GM18873 (cell line): Measurements from ENCODE around the gene AMOTL2.

Source experiments
- ATAC-seq: cut with Tn5 transposase; IDR thresholded peaks from one replicate; pipeline ENCODE4 v1.9.1; 2021; ENCODE audit warnings: mild to moderate bottlenecking, moderate library complexity, moderate number of reproducible peaks; ENCODE audit not compliant: unreplicated experiment, low FRiP score

AMOTL2 gene

DNA sequence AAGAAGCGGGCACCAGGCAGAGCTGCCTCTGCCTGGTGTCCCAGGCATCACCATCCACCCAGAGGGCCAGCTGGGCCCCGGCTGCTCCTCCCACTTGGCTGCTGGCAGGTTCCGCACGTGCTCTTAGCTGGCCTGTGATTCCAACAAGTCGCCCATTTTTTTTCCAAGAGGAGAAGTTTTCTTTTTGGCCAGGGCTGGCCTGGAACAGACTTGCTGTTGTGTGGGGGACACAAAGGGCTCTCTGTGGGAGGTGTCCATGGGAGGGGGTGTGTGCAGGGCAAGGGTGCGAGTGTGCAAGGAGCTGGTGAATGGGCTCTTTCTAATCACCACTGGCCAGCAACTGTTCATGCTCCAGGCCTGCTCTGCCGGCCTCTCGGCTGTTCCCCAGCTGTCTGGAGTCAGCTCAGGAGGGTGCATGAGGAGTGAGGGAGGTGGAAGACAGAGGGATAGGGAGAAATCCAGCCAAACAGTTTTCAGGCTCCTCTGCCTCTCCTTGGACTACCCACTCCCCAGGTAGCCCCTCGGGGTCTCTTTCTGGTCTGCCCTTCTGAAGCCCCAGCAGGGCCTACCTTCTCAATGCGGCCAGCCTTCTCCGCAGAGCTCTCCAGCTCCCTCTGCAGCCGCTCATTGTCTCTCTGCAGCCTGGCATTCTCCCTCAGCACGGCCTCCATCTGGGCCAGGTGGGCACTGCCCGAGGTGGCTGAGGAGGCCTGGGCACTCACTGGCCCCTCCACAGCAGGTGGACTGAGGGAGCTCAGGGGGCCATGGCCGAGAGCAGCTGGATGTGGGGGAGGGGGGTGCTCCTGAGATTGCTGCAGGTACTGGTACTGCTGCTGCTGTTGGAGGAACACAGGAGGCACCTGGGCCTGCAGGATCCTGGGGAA, 7.1 kb downstream of the AMOTL2 start:
- no peak for ATAC-seq

GRCh38 chr3:134366221-134366927, 7.9 kb downstream of the AMOTL2 start:
- ATAC-seq, result no peak

DNA sequence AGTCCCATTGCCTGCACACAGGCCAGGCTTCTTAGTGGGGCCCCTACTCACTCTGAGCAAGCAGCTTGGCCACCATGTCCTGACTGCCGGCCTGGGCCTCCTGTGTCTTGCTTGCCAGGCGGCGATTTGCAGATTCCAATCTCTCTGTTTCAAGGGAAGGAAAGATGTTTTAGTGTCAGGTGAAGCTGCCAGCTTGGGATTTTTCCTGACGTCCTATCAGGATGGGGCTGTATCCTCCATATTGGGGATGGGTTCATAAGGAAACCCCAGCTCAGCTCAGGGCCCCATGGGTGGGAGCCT, 8.5 kb downstream of the AMOTL2 start:
- no peak for ATAC-seq

GRCh38 chr3:134364936-134365765, 9.1 kb downstream of the AMOTL2 start:
- no peak for ATAC-seq

DNA sequence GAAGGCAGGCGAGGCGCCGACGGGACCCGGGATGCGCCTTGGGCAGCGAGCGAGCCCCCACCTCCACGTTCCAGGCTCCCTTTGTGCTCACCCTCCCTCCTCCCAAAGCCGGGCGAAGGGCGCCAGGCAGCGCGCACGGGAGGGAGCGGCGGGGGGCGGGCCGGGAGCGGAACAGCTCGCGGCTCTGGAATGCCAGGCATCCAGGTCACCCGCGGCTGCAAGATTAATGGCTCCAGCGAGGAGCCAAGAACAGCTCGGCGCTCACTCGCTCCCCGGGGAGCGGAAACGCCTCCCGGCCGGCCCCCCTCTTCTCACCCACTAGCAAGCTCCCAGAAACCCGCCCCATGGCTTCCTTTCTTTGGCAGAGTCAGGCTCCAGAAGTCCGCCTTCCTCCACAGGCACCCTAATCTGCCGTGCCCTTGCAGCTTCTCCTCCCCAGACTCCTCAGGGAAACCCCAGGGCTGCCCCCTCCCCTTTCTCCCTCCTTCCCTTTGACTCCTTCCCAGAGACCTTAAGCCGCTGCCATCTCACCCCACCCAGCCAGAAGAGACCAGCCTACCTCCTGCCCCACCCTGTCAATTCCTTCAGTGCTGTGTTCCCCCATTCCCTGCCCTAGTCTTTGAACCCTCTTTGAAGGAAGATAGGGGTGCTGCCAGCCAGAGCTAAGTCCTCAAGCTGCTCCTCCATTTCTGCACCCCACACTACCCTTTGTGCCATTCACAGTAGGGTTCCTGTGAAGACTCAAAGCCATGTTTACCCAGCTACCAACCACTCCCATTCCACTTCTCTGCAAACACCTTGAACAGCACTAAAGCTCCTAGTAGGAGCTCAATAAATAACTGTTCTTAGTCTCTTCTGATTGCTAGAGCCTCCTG, 9.9 kb downstream of the AMOTL2 start:
- ATAC-seq, result no peak

- no peak for ATAC-seq
These were observed 10.9 kb downstream of the AMOTL2 start for GRCh38 chr3:134363381-134363755.

DNA sequence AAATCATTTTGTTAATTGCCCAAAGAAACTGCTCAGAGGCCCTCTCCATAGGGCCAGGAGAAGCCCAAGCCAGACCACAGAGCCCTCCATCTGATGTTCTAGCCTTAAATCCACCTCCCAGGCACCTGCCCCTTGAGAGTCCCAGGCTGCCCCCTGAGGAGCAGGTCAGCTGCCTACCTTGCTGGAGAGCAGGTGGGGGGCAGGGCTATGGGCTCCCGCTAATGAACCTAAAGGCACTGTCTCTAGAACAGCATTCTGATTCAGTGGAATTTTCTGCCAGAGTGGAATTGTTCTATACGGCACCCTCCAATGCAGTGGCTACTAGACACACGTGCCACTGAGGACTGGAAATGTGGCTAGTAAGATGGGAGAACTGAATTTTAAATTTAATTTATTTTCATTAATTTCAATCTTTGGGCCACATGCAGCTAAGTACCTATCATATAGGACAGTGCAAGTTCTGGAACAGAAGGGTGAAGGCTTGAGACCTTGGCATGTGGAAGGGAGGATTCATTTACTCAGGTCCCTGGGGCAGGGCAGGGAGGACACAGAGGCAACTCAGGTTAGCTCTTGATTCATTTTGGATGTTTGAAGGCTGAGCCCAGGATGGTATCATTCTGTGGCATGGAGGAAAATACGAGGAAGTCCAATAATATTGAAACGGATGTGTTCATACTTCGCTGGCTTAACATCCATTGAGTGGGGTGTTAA, 11.4 kb downstream of the AMOTL2 start:
- ATAC-seq, result no peak

DNA sequence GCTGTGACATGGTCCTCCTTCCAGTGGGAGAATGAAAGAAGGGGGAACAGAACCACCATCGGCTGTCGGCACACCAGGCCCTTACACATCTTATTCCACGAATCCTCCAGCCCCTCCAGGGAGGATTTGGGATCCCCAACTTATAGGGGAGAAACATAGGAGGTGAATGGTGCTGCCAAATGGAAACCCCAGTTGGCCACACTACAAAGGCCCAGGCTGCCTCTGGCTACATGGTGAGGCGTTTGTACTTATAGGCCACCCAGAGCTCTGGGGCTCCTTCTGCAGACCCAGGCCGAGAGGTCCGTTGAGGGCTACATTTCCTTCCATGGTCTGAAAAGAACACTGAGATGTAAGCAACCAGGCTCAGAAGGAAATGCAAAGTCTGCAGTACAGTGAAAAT, 12.0 kb downstream of the AMOTL2 start:
- no peak for ATAC-seq

- ATAC-seq, result no peak
These were observed 12.9 kb downstream of the AMOTL2 start for GRCh38 chr3:134361162-134361835.

DNA sequence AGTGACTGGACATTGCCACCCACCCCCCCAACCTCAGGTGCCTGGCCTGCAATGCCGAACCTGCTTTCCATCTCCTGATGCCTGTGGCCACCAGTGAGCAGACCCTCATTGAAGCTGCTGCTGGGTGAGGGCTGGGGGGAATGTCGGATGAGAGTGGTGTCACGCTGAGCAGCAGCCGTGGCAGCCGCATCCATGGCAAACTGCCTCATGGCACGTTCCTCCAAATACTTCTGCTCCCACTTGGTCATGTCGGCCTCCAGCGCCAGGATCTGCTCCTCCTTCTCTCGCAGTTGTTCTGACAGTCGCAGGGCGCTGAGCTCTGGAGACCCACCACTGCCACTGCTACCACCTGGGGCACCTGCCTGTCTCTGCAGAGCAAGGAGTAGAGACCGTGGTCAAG, 14.2 kb downstream of the AMOTL2 start:
- no peak for ATAC-seq

GRCh38 chr3:134359121-134360010, 14.9 kb downstream of the AMOTL2 start:
- no peak for ATAC-seq

DNA sequence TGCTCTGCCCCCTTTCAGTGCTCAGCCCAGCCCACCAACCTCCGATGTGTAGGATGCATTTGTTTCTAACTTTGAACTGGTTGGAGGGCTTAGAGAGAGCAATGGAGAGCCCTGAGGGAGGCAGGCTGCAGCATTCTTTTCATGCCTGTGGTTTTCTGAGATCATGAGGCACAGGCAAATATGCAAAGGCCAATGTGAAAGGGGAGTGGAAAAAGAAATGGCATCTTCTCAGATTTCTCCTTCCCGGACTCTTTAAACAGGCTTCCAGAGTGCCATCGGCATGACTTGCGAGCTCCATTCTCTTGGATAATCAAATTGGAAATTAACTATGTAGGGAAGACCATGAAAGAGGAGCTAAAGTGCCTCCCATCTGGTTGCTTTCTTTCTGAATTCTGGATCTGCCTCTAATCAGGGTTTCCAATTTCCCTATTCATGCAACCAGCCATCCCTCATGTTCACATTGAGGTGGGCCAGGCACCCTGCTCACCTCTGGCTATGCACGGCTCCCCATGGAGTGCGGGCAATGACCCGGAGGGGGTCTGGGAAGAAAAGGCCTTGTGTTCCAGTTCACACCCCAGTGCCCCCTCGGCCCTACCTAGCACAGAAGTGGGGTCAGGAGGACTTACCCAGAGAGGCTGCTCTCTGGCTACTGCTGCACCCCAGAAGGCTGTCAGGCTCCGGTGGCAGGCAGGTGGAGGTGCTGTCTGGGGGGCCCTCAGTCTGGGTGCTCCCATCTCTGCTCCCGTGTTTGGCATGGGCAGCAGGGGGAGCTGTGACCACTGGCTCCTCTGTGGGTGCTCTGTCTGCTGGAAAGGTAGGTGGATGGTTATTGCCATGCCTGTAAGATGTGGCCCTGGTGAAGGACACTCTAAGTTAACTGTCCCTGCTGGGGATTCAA, 16.1 kb downstream of the AMOTL2 start:
- ATAC-seq, result no peak

GRCh38 chr3:134357261-134357913, 16.9 kb downstream of the AMOTL2 start:
- ATAC-seq, result no peak

DNA sequence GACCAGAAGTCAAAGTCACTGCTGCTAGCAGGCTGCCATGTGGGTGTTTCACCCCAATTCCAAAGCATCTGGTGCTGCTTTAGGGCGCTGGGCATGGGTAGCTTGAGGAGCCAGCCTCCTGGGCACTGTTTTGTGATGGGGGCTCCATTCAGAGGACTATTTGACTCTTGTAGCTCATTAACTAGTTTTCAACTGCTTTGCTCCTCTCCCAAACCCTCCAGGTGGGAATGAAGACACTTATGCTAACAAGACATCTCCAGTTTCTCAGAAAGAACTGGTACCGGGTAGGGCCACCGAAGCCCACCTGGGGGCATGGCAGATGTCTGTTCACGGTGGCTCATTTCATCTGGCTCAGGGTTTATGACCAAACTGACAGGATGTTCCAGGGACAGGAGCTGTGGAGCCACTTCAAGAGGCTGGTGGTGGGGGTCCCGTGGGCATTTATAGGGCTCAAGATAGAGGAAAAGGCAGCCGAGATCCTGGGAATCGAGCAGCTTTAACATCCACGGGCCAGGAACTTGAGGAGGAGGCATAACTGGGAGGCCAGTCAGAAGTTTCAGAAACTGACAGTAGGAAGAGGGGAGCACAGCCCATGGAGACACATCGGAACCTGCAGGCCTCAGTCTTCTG, 17.7 kb downstream of the AMOTL2 start:
- ATAC-seq, result no peak

GRCh38 chr3:134355416-134355815, 18.8 kb downstream of the AMOTL2 start:
- no peak for ATAC-seq

GRCh38 chr3:134354612-134355251, 19.5 kb downstream of the AMOTL2 start:
- no peak for ATAC-seq
